Tongue (tissue), 2 donors: ENCODE data around the gene CDKN1C. TPM values are rescaled to one million over a fixed set of nuclear protein-coding genes. Genes with fewer than 3 reads are reported as not detected.

Experiments
- DNase-seq: peaks from one replicate; pipeline ENCODE4 v3.0.0-alpha.2; 2015
- total RNA-seq: library from RNA; depleted of rRNA; stranded (reverse); fragments of >200 nt; gene quantifications from one replicate; pipeline ENCODE4 v1.2.3, GENCODE V29; 2014

The CDKN1C gene
- total RNA-seq, 1 donor from 2014 or later, result 311 TPM

DNA sequence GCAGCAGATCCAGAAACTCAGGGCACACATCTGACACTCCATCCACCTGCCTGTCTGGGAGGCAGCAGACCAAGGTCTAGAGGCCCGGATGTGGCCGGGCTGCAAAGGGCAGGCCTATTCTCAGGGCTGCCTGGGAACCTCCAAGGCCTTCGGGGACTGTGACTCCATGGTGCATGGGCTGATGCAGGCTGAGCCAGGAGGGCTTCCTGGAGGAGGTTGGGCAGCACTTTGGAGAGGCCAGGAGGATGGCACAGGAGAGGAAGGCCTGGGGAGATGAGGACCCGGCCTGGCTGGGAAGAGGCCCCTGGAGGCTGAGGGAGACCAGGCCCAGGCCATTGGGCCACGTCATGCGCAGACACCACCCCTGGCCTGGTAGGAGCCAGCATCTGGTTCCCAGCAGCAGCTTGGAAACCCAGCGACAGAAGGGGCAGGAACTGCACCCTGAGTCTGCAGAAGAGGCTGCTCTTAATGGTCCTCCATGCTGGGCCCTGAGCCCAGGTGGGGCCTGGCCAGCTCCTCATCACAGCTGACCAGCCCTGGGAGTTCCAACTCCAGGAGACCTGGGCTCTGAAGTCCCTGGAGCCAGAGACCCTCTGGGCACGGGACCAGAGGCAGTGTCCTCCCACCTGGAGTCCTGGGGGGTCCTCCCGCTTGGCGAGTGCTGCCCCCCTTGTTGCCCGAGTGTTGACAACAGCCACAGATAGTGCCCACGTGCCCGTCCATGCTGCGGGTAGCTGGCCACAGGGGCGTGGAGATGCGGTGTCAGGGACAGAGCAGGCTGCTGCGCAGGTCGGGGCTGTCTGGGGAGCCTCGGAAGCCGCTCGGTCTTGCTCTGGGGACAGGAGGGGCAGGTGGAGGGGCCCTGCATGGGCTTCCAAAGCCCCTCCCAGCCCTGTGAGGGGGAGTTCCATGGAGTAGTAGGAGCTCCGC is 38.1 kb upstream of the CDKN1C start:
- DNase-seq, result no peak

DNA sequence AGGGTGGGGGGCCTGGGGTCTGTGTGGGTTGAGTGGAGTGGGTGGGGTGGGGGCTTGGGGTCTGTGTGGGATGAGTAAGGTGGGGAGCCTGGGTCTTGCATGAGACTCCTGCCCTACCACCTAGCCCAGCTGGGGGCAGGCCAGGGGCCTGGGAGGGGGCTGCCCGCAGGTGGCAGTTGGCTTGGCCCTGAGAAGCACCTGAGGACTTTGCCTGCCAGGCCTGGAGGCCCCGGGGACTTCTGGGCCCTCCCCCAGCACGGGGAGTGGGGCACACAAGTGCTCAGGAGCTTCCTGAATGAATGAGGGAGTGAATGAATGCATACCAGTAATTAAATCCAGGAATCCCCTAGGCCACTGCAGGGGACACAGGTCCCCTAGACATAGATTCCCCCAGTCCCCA is 37.1 kb upstream of the CDKN1C start:
- DNase-seq, result no peak

DNA sequence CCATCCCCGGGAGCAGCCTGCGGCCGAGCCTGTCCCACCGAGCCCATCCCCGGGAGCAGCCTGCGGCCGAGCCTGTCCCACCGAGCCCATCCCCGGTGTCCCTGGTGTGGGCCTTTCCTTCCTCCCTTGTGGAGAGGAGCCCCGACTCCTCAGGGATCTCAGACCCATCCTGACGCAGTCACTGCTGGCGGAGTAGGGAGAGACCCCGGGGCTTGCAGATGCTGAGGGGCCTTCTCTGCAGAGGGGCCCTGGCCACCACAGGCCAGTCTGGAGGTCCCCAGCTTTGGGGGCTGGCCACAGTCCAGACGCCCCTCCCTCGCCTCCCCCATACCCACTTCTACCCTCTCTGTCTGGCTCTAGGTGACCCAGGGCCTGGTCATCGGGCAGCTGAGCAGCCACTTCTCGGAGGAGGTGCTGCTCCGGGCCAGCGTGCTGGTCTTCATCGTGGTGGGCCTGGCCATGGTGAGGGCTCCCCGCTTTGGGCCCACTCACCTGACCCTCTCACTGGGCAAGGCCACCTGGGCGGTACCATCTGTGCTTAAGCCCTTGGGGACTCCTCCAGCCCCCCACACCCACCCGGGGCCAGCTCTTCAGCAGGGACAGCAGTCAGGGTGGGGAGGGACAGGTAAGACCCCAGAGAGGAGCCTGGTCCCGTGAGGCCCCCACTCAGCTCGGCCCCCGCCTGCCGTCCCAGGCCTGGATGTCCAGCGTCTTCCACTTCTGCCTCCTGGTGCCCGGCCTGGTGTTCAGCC is 36.3 kb upstream of the CDKN1C start:
- DNase-seq, result no peak

DNA sequence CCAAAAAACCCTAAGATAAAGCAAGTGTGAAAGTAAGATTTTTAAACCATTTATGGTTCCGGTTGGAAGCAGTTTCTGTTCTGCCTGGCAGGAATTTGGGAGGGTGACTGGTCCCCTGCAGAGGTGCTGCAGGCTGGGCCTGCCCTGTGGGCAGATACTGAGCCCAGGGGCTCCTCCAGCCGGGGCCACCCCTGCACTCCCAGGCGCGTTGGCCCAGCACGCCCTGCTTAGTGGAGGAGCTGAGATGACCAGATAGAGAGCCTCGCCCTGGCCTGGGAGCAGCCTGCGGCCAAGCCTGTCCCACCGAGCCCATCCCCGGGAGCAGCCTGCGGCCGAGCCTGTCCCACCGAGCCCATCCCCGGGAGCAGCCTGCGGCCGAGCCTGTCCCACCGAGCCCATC is 35.7 kb upstream of the CDKN1C start:
- DNase-seq, result no peak

DNA sequence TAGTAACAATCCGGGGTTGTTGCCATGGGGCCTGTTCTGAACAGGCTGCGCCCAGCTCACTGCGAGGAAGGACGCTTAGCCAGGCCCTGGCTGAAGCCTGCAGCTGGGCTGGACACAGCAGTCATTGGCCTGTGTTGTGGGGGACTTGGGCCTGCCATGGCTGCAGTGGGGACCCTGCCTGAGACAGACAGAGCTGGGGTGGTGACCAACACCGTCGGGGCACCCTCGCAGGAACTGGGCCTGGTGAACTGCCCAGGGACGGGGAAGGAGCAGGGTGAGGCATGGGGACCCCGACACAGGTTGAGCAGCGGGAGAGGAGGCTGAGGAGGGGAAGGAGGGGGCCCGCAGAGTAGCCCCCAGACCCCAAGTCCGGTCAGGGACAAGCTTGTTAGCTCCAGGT is 34.8 kb upstream of the CDKN1C start:
- no peak for DNase-seq

DNA sequence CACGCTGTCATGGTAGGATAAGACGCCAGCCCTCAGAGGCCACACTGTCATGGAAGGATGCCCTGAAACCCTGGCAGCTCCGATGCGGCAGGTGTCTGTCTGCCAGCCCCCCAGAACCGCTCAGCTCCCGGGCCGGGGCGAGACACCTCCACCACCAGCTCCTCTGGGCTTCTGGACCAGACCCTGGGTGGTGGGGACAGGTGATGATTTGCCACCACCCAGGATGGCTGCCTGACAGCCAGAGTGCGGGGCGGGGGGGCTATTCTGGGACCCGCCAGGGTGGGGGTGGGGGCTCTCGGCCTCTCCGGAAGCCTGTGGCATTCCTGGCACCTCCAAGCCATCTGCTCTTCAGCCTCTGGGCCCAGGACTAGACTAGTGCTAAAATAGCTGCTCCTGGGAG is 34.3 kb upstream of the CDKN1C start:
- no peak for DNase-seq

DNA sequence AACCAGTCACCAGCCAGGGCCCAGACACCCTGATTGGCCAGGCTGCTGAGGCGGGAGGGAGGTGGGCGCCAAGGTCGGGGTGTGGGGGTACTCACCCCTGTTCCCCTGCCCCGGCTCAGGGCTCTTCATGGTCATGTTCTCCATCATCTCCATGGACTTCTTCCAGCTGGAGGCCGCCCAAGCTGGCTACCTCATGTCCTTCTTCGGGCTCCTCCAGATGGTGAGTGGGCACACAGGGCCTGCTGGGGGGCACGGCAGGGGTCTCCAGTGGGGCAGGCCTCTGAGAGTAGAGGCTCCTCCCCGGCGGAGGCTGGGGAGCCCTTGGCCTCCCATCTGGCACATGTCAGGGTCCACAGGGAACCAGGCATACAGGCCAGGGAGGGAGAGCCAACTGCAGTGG is 33.6 kb upstream of the CDKN1C start:
- DNase-seq, result no peak

DNA sequence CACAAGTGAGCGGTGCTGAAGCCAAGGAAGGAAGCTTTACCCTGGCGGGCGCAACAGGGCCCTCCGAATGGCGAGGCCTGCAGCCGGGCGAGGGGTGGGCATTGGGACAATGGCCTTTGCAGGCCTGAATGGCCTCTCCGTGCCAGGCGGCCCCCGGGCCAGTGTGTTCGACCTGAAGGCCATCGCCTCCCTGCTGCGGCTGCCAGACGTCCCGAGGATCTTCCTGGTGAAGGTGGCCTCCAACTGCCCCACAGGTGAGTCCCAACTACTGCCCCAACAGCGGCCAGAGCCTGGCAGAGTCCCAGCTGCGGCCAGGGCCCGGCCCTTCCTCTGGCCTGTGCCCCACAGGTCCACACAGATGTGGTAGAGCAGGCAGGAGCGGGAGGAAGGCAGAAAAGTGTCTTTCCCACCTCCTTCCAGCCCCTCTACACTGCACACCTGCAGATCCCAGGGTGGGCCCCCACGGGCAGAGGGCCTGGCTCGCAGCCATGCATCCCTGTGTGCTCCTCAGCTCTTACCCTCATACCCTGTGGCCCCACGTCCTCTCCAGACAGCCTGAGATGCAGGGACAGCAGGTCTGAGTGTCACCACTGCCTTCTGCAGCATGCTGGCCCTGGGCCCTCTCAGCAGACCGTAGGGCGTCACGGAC is 32.4 kb upstream of the CDKN1C start:
- DNase-seq, result no peak

DNA sequence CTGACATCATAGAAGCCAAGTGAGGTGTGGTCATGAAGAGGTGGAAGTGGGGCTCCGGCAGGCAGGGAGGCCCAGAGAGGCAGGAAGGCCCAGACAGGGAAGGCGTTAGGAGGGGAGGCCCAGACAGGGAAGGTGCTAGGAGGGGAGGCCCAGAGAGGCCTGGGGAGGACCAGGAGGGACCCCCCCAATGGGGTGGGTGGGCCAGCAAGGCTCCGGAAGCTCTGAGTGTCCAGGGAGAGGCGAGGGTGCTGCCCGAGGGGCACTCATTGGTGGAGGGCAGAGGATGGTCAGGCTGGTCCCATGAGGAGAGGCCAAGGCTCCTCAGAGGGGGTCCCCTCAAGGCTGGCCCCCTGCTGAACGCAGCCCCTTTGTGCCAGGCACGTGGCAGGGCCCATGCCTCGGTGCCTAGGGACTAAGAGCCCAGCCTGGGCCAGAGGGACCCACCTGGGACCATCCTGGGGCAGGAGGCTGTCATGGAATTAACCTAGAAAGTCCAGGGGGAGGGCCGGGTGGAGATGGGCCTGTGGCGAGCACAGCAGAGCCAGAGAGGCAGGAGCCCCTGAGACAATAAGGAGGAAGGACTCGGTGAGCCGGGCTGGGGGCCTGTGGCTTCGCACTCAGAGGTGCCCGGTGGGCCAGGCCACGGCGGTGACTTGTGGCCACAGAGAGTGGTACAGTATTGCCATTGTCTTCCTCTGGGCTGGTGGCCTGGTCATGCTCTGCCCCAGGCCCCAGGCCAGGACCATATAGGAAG is 31.5 kb upstream of the CDKN1C start:
- DNase-seq, result no peak

DNA sequence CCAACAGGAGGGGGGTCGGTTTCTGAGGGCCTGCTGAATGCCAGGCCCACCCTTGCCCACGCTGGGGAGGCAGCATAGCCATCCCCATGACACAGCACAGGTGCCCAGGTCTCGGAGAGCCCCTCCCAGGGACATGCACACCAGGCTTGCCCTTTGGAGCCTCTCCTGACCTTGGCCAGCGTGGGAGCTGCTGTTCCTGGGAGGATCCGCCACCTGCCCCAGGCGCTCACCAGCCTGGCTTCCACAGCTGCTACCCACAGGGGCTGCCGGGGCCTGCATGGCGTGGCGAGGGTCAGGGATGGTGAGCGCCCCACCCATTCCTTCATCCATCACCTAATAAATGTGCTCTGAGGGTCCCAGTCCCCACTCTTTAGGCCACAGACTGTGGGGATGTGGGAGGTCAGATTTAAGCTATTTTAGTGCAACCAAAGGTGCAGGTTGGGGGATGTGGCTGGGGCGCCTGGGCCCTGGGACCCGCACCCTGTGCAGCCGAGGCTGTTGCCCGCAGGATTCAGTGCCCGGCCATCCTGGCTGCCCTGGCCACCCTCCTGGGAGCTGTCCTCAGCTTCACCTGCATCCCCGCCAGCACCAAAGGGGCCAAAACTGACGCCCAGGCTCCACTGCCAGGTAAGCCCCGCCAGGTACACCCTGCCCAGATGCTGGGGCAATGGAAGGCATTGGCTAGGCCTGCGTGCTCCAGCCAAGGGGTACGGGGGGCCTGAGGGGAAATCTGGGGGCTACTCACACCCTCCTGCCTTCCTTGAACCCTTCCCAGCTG is 30.7 kb upstream of the CDKN1C start:
- no peak for DNase-seq

DNA sequence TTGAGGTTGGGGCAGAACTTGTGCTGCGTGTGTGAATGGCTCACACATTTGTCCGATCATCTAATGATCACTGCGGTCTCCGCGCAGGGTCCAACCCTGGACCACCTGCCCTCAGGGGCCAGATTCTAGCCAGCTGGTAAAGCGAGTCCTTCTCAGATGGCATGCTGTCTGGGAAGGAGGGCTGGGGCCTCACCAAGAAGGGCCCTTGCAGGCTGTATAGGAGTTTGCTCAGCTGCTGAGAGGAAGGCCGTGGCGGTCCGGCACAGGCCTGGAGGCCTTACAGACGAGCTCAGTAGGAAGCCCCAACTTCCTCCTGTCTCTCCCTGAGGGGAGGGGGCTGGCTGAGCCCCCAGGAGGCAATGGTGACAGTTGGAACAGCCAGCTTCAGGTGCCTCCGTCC is 29.9 kb upstream of the CDKN1C start:
- no peak for DNase-seq

DNA sequence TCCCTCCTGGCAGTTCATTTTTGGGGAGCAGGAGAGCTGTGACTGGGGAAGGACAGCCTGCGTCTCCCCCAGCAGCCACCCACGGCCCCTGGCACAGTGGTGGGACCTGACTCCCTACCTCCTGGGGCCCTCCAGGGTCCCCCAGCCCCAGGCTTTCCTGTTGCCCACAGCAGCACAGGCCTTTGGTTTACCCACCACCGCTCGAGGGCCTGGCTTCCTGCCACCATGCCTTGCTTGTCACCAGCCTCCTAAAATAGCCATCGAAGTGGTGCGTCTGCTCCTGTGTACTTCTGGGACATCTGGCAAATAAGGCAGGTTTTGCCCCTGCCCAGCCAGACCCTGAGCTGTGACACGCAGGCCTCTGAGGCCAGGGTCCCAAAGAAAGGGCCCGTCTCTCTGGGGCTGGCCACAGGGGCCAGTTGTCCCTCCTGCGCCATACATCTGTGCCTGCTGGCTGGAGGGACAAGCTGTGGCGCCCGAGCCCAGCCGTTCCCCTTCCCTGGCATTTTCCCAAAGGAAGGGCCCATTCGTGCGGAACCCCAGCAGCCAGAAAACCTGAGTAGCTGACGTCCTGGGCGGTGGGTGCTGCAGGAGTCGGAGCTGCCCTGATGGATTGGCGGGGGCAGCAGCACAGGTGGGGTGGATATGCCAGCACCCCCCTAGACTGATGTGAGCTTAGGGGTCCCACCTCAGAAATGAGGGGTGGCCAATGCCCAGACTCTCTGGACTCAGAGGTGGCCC is 29.1 kb upstream of the CDKN1C start:
- DNase-seq, result peak; percentile 61

DNA sequence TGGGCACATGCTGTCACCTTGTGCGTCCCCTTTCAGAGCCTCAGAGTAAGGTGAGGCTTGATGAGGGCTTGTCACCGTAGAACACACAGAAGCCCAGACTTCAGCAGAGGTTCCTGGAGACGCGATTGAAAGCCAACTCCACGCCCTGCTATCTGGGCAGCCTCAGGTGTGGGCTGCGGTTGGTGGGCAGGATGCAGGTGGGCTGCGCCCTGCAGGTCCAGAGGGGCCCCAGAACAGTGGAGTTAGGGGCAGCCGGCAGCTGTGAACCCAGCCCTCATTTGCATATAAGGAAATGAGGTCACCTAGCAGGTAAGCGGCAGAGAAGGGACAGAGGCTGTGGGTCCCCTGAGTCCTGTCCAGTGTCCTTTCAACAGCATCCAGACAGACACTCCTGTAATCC is 28.2 kb upstream of the CDKN1C start:
- DNase-seq, result no peak

DNA sequence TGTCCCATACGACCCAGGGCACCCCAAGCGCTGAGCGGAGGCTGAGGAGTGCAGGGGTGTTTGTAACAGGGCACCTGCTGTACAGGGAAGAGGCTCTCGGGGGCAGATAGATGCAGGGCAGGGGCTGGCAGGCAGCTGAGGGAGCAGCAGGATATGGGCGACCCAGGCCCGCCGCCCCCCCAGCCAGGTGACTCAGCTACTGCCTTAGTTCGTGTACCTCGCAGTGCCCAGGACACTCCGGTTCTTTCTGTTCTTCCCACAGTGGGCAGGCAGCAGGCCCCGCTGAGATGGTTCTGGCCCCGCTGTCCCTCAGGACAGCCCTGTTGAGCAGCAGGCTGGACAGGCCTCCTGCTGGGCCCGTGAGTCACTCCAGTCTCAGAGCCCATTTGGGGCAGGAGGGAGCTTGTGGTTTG is 27.4 kb upstream of the CDKN1C start:
- DNase-seq, result no peak

DNA sequence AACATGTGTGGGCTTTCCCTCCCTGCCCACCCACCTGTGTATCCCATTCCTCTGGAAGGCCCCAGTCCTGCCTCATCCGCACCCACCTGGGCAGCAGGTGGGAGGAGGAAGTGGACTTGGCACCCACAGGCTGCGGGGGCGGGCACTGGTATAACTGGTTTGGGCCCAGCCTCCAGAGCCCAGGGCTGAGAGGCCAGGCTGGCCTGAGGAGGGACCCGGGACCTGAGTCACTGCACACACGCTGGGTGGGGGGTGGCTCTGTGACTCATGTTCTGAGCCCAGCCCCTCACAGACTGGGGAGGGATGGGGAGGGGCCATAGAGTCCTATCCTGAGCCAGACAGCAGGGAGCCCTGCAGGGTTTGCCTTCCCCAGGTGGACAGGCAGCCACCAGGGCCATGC is 26.9 kb upstream of the CDKN1C start:
- DNase-seq, result no peak

DNA sequence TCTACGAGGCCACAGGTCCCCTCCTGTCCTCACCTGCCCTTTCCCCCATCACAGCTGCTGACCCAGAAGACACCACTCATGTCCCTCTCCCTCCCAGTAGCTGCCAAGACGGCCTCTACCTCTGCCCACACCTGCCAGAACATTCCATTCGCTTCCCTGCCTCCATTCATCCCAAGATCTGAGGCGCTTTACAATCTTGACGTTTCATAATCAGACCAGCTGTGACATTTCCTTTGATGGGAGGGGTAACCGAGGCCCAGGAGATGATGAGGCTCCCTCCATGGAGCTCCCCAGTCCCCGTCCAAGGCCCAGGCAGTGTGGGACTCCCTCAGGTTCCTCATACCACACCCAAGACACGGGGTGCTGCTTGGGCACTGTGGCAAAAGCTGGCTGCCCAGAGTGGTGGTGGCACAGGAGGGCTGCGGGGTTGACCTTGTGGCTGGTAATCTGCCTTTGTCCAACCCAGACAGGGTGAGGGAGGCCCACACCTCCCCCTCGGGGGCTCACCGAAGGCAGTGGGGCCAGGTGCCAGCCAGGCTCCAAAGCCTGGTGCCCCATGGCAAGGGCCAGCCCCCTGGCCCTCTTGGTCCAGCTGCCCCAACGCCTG is 26.3 kb upstream of the CDKN1C start:
- DNase-seq, result no peak

DNA sequence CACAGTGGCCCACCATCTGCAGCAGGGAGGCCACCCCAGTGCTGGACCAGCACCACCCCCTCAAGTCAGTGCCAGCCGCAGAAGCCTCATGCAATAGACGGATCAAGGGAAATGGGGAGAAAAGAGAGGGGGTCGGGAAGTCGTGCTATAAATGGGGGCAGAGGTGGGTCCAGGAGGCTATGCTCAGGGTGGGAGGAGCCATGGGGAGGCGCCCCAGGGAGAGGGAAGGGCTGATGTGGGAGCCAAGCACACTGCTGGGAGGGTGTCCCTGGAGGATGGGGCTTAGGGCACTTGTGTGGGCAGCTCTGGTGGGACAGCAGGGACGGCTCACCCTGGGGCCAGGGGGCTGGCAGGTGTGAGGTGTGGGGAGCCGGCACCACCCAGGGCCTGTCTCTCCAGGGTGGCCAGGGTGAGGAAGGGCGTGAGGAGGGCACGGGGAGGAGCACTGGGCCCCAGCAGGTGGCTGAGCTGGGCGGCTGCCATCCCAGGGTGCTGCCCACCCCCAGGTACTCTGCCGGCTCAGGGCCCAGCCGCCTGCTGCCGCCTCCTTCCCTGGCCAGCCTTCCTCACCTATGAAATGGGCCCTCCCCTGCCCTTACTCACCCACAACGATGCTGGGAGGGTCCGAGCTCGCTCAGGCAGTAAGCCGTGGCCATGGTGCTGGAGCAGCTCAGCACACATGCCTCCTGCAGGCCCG is 25.7 kb upstream of the CDKN1C start:
- DNase-seq, result no peak

DNA sequence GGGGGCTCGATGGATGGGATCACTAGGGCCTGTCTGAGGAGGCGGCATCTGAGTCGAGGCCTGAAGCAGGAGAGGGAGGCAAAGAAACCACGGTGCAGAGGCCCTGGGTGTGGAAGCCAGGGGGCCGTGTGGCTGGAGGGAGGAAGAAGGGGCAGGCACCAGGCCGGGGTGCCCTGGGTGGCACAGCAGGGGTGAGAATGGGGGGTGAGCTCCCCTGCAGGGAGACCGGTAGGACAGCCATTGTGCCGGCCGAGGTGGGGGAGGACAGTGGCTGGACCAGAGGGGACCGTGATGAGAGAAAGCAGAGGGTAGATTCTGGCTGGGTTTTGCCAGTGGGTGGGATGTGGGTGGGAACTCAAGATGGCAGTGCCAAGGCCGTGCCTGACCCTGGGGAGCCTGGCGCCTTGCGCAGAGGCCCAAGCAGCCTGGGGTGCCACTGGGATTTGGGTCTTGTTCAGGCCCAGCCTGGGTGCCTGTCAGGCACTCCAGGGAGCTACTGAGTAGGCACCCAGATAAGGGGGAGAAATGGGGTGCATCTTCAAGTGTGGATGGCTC is 24.9 kb upstream of the CDKN1C start:
- no peak for DNase-seq

DNA sequence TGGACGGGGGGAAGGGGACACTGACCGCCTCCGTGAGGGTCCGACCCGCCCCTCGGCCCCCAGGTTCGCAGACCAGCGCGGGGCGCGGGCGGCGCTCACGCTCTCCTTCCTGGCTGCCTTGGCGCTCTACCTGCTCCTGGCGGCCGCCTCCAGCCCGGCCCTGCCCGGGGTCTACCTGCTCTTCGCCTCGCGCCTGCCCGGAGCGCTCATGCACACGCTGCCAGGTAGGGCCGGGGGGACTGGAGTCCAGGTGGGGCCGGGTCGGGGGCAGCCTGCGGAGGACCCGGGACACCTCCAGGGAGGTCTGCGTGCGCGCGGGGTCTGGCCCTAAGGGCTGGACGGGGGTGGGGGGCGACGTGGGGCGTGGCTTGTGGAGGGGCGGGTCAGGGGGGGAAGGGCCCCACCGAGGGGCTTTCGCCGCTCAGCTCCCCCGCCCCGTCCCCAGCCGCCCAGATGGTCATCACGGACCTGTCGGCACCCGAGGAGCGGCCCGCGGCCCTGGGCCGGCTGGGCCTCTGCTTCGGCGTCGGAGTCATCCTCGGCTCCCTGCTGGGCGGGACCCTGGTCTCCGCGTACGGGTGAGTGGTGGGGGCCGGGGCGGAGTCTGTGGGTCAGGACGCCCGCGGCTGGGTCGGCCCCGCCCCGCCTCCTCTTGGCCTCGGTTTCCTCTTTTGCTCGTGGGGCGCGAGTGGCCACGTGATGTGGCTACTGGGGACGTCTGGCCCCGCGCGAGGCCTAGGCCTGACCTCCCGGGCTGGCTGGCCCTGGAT is 23.7 kb upstream of the CDKN1C start:
- DNase-seq, result no peak
